Activated naive CD8-positive, alpha-beta T cell (primary cell): ENCODE data around the gene YTHDF1.

Experiments used
- H3K27ac Mint-ChIP-seq: one replicate; pipeline ENCODE4 v1.8.0; 2021; ENCODE audit warnings: mixed read lengths
- H3K27me3 Mint-ChIP-seq: one replicate; pipeline ENCODE4 v1.8.0; 2021; ENCODE audit warnings: mixed read lengths
- H3K36me3 Mint-ChIP-seq: one replicate; pipeline ENCODE4 v1.8.0; 2021; ENCODE audit warnings: mixed read lengths
- H3K4me1 Mint-ChIP-seq: one replicate; pipeline ENCODE4 v1.8.0; 2021; ENCODE audit warnings: low read depth, mixed read lengths
- H3K4me3 Mint-ChIP-seq: one replicate; pipeline ENCODE4 v1.8.0; 2021; ENCODE audit warnings: mild to moderate bottlenecking, mixed read lengths
- H3K9me3 Mint-ChIP-seq: one replicate; pipeline ENCODE4 v1.8.0; 2021; ENCODE audit warnings: low read depth, mixed read lengths

Gene YTHDF1

DNA sequence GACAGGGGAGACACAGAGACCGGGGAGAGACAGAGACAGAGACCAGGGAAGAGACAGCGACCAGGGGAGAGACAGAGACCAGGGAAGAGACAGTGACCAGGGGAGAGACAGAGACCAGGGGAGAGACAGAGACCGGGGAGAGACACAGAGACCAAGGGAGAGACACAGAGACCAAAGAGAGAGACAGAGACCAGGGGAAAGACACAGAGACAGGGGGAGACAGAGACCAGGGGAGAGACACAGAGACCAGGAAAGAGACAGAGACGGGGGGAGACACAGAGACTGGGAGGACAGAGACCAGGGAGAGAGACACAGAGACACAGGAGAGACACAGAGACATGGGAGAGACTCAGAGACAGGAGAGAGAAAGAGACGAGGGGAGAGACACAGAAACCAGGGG, 43.9 kb downstream of the YTHDF1 start:
- Mint-ChIP-seq H3K27ac (no peak overlapping the region), H3K27me3 (peaks cover 17% of the 10 kb centered on the region)

DNA sequence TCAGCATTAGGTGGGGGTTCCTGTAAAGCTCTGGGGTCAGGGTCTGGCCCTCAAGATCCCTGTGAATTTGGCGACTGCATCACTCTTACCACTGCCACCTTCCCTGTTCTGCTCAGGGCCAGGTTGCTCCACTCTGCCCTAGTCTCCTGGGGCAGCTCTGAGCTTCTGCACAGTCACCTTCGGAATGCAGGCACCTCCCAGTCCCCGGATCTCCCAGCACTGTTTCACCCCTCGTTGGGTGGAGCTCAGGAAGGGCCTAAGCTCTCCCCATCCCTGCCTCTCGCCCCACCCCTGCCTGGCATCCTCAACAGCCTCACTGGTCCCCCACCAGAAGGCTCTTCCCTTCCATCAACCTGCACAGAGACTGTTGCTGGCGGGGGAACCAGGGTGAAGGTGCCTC, 46.2 kb downstream of the YTHDF1 start:
- peaks cover 12% of the 10 kb centered on the region for H3K27me3 Mint-ChIP-seq
- peaks cover 2% of the 10 kb centered on the region for H3K4me1 Mint-ChIP-seq
- H3K9me3 Mint-ChIP-seq: no peaks in the 10 kb centered on the region
- no peaks in the 10 kb centered on the region for H3K36me3 Mint-ChIP-seq
- no peak overlapping the region for H3K27ac Mint-ChIP-seq
- H3K4me3 Mint-ChIP-seq: no peak overlapping the region

More for the DNA sequence above, 43.9 kb downstream of the YTHDF1 start:
- no peaks in the 10 kb centered on the region for H3K9me3 Mint-ChIP-seq
- peaks cover 6% of the 10 kb centered on the region for H3K4me1 Mint-ChIP-seq
- no peaks in the 10 kb centered on the region for H3K36me3 Mint-ChIP-seq
- no peak overlapping the region for H3K4me3 Mint-ChIP-seq

DNA sequence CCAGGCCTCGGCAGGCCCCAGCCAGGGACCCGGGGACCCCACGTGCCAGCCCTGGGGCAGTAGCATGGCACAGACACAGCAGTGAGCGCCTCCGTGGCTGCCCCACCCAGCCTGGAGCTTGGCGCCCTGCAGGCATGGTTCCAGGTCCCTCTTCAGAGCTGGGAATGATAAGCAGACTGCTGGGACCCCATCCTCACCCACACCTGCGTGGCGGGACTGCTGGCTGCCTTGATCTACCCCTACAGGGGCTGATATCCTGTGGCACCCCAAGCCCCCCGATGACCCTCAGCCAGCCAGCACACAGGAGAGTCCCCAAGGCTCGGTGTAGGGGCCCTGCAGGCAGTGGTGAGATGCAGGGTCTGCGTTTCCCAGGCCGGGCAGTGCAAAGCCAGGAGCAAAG, 47.1 kb downstream of the YTHDF1 start:
- no peaks in the 10 kb centered on the region for H3K9me3 Mint-ChIP-seq
- no peak overlapping the region for H3K27ac Mint-ChIP-seq
- H3K4me1 Mint-ChIP-seq: no peaks in the 10 kb centered on the region
- peaks cover 12% of the 10 kb centered on the region for H3K27me3 Mint-ChIP-seq
- no peaks in the 10 kb centered on the region for H3K36me3 Mint-ChIP-seq
- no peak overlapping the region for H3K4me3 Mint-ChIP-seq

DNA sequence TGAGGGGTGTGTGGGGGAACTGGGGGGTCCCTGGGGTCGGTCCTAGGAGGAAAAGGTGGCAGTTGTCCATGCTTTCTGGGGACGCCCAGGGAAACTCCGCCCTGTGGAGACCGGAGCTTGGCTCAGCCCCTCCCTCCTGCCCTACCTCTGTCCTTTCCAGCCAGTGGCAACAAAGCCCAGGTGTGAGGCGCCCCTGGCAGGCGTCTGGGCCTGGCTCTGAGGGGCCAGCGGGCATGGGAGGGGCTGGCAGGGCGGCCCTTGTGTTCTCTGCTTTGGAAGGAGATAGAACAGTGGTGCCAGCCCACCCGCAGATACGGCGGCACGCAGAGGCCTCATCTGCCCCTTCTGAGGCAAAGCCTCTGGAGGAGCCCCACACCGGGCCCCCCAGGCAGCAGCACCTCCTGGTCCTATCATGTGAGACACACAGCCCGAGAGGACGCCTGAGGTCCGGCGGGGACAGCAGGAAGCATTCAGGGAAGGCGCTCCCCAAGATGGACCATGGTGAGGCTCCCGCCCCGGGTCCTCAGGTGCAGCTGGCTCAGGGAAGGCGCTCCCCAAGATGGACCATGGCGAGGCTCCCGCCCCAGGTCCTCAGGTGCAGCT, 47.9 kb downstream of the YTHDF1 start:
- Mint-ChIP-seq H3K27me3 (peaks cover 12% of the 10 kb centered on the region), H3K4me1 (peaks cover 2% of the 10 kb centered on the region), H3K4me3 (no peak overlapping the region), H3K9me3 (no peaks in the 10 kb centered on the region), H3K27ac (no peak overlapping the region), H3K36me3 (no peaks in the 10 kb centered on the region)

DNA sequence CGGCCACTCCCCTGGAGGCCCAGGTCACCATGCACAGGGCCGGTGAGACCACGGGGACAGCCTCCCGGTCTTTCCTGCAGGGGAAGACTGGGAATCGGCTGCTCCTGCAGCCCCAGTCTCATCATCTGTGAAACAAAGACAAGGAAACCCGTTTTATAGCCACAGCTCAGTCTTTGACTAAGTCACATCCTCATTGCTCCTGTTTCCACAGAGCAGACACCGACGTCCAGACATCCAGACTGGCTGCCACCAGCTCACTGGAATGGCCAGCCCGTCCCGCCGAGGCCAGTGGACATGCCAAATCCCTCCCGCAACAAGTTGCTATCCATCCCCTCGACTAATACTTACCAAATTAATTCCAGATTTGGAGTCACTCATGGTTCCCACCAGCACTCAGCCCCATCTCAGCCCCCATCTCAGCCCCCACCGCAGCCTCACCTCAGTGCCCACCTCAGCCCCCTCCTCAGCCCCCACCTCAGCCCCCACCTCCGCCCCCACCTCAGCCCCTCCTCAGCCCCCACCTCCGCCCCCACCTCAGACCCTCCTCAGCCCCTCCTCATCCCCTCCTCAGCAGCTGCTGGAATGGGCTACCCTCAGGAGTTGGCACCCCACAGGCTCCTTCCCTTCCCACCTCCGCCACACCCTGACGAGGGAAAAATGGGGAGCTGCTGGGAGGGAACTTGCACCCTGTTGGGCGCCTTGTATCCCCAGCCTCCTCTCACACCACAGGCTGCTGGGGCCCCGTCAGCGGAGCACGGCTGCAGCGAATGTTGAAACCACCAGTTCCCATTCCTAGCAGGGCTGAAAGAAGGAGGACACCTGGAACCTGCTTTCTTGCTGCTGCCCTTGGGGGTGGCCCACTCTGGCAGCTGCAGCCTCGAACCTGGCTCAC, 48.7 kb downstream of the YTHDF1 start:
- Mint-ChIP-seq H3K27me3 (peaks cover 12% of the 10 kb centered on the region), H3K4me1 (peaks cover 5% of the 10 kb centered on the region), H3K27ac (no peak overlapping the region), H3K4me3 (no peak overlapping the region), H3K9me3 (no peaks in the 10 kb centered on the region), H3K36me3 (no peaks in the 10 kb centered on the region)

DNA sequence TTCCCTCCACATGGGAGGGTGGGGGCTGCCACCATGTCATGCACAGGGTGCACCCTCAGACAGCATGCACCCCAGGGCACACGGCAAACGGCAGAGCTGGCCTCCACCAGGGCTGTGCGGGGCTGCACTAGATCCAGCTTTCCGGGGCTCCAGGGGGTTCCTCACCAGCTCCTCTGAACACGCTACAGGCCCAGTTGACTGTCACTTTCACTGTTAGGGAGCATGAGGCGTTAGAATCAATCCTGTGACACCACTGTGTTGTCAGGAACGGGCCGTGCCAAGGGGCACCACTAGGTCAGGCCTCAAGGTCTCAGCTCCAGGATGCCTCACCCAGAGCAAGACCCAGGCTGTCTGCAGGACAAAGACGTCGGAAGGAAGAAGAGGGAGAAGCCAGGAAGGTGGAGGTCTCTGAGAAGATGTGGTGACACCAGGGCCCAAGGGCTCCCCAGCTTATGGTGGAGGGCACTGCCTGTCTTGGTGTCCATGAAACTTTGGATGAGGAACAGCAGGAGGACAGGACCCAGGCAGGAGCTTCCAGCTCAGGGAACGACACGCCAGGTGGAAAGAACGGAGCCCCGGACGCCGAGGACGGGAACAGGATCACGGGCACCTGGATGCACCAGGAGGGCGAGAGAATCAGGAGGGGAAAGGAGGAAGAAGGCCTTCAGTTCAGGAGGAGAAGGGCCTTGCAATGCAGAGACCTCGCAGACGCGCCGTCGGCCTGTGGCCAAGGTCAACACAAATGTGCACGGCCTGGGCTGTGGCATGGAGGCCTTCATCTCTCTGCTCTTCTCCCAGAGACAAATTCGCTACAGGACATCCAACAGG, 49.5 kb downstream of the YTHDF1 start:
- Mint-ChIP-seq H3K4me3 (no peak overlapping the region), H3K27ac (no peak overlapping the region), H3K27me3 (peaks cover 4% of the 10 kb centered on the region), H3K36me3 (no peaks in the 10 kb centered on the region), H3K9me3 (no peaks in the 10 kb centered on the region), H3K4me1 (peaks cover 5% of the 10 kb centered on the region)

DNA sequence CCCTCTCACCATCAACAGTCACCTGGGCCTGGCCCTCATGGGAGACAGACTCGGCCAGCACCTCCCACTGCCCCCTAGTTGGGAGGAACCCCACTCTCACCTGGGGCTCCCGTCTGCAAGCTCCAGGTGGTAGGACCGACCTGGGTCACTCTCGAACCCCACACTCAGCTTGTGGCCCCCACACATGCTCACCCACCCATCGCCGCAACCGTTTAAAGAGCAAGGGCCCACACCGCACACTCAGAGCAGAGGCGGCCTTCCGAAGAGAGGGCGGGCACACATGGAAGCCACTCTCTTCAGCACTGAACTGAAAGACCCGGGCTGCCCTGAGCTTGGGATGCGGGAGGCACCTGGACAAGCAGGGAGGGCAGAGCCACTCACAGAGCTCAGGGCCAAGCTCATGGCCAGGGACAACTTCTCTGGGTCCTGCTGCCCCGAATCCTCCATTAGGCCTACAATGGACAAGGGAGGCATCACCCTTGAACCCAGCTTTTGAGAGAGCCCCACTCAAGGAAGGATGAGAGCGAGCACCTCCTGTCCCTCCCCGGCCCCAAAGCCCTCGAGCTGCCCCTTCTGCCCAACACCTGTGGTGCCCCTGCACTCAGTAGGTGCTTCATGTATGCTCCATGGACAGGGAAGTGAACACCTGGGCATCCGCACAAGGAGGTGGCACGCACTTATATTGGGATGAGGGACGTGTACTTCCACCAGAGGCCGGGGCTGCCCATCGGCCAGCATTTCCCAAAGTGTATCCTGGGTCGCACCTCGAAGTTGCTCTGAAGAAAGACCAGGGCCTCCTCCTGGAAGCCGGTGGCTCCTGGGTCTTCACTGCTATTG, 50.4 kb downstream of the YTHDF1 start:
- Mint-ChIP-seq H3K9me3 (no peaks in the 10 kb centered on the region), H3K27me3 (no peaks in the 10 kb centered on the region), H3K4me3 (no peak overlapping the region), H3K36me3 (no peaks in the 10 kb centered on the region), H3K27ac (no peak overlapping the region), H3K4me1 (peaks cover 5% of the 10 kb centered on the region)

DNA sequence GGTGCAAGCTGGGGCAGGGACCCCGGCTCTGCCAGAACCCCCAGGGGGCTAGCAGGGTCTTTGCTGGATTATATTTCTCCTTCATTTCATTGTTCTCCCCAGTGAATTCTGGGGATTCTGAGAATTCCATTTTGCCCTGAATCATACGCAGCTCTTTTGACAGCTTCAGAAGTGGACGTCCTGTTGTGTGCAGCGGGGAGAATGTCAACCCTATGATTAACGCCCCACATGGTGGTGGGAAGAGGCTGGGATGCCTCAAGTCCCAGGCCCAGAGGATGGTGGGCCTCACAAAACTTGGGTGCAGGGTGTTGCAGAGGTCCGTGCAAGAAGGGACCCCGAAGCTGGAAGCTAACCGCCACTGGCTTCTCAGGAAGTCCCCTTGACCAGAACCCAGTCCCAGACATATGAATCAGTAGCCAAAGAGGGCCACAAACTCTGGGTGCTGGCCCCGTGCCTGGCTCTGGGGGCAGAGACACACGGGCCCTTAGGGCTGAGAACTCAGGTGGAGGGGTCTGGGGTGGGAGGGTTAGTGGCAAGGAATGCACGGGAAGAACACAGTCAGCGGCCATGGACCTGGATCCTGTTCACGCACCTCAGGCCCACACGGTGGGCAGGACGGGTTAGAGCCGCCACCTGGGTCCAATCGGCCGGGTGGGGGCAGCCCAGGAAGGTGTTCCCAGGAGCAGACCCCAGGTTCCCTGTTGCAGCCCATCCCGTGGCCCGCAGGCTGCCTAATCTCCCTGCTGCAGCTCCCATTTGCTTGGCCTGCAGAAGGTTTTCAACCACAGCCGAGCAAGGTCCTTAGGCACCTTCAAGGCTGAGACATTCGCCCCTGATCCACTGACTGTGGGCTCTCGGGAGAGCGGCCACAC, 51.2 kb downstream of the YTHDF1 start:
- no peak overlapping the region for H3K27ac Mint-ChIP-seq
- H3K9me3 Mint-ChIP-seq: no peaks in the 10 kb centered on the region
- peaks cover 5% of the 10 kb centered on the region for H3K4me1 Mint-ChIP-seq
- H3K36me3 Mint-ChIP-seq: no peaks in the 10 kb centered on the region
- no peaks in the 10 kb centered on the region for H3K27me3 Mint-ChIP-seq
- no peak overlapping the region for H3K4me3 Mint-ChIP-seq

DNA sequence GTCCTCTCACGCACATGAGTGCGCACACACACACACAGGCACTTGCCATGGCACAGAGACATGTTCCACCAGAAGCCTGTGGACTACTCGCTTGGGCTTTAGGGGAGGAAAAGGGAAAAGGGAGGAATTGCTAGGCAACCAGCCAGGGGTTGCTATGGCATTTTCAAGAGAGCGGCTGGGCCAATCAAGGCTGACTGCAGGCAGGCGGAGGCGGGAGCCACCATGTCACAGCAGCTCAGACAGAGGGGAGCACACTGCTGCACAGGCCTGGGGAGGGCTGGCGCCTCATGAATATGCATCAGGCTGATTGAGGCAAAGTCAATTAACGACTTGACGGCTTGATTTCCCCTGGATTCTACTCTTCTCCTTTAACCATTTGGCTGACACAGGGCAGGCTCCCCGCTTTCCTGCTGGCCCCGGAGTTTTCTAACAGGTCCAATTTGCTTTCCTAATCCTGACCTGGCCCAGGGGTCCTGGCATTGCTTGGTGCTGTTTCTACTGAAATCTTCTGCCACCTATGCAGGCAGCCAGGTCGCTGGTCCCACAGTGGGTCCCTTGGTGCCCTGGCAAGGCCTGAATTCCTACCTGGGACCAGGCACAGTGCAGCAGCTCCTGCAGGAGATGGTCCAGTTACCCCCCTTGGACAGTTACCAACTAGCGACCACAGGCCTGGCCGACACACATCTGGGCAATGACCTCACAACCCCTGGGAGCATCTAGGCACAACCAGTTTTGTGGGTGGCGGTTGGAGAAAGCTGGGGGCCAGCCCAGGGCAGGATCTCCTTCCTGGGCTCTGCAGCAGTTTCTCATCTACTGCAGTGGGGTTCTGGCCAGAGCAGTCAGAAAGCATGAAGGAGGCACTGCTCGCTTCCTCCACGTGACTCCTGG, 52.1 kb downstream of the YTHDF1 start:
- Mint-ChIP-seq H3K27ac (no peak overlapping the region), H3K9me3 (no peaks in the 10 kb centered on the region), H3K36me3 (no peaks in the 10 kb centered on the region), H3K27me3 (peaks cover 2% of the 10 kb centered on the region), H3K4me1 (peaks cover 5% of the 10 kb centered on the region), H3K4me3 (no peak overlapping the region)

DNA sequence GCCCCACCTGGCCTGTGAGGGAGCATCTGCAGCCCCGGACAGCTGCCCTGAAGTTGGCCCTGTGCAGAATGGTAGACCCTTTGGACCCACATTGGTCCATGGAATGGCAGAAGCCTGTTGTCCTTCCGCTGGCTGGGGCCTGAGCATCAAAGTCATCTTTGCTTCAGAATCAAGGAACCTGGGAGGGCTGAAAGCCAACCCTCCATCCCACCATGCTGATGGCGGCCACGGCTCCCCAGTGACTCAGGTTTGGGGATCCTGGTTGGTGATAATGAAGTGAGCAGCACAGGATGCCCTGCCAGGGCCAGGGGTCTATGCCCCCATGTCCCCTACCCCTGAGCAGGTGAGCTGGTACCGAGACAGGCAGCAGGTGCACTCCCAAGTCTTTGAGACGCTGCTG, 52.8 kb downstream of the YTHDF1 start:
- Mint-ChIP-seq H3K27ac (no peak overlapping the region), H3K9me3 (no peaks in the 10 kb centered on the region), H3K27me3 (peaks cover 2% of the 10 kb centered on the region), H3K36me3 (no peaks in the 10 kb centered on the region), H3K4me3 (no peak overlapping the region), H3K4me1 (peaks cover 5% of the 10 kb centered on the region)

DNA sequence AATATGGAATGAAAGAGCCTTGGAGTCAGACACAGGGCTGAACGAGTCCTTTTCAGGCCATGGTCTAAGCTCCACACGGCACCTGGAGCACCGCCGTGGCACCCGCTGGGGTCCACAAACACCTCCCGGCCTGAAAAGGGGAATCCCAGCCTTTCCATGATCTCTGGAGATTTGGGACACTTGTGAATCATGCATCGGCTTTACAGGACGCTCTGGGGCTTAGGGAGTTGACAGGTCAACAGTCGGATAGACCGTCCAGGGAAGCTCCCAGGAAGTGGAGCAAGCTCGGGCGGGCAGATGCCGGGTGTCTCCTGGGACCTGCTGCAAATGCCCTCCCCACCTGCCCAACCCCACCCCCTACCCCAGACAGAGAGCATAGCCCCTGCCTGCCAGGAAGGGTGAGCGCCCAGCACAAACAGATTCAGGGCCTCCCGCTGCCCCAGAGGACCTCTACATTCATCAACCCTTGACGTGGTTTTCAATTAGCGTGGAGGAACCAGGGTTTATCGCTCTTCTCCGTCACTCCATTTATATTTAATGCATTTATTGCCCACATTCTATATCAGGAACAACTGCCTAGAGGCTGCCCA, 53.6 kb downstream of the YTHDF1 start:
- peak overlapping the region; percentile 8 for H3K27ac Mint-ChIP-seq
- no peaks in the 10 kb centered on the region for H3K9me3 Mint-ChIP-seq
- peaks cover 2% of the 10 kb centered on the region for H3K27me3 Mint-ChIP-seq
- H3K4me3 Mint-ChIP-seq: no peak overlapping the region
- H3K4me1 Mint-ChIP-seq: peaks cover 5% of the 10 kb centered on the region
- no peaks in the 10 kb centered on the region for H3K36me3 Mint-ChIP-seq

DNA sequence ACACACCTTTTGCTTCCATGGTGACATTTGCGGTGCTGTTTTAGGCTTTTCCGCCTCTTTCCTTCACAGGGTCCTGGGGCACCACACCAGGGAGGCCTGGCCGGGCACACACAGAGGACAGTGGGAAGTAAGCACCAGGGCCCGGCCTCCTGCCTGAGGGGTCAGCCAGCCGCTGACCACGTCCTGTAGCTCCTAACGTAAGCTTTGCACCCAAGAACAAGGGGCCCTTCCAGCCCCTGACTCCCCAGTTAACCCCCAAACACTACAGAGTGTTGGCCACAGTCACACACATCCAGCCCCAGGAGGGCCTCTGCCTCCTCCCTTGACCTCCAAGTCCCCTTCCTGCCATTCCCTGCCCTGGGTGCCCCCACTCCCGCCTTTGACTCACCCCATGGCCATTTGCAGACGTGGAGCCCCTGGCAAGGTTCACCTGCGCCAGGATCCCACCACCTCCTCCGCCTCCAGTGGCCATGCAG, 54.7 kb downstream of the YTHDF1 start:
- no peak overlapping the region for H3K4me3 Mint-ChIP-seq
- peaks cover 2% of the 10 kb centered on the region for H3K27me3 Mint-ChIP-seq
- peaks cover 5% of the 10 kb centered on the region for H3K4me1 Mint-ChIP-seq
- no peaks in the 10 kb centered on the region for H3K36me3 Mint-ChIP-seq
- H3K9me3 Mint-ChIP-seq: no peaks in the 10 kb centered on the region
- no peak overlapping the region for H3K27ac Mint-ChIP-seq
